Mucosa of stomach (tissue), 1 donor: ENCODE results near the gene ZNF428.

Source experiments
- H3K27me3 ChIP-seq: one replicate; pipeline ENCODE4 v1.7.0; 2013; ENCODE audit warnings: mild to moderate bottlenecking, low read length; ENCODE audit not compliant: control insufficient read depth, insufficient read depth
- H3K36me3 ChIP-seq: one replicate; pipeline ENCODE4 v1.7.0; 2013; ENCODE audit warnings: low read length; ENCODE audit not compliant: control insufficient read depth, insufficient read depth
- H3K4me1 ChIP-seq: one replicate; pipeline ENCODE4 v1.7.0; 2013; ENCODE audit warnings: mild to moderate bottlenecking, low read length; ENCODE audit not compliant: control insufficient read depth, insufficient read depth
- H3K4me3 ChIP-seq: one replicate; pipeline ENCODE4 v1.7.0; 2013; ENCODE audit warnings: low read length
- H3K9ac ChIP-seq: one replicate; pipeline ENCODE4 v1.7.0; 2013; ENCODE audit warnings: mild to moderate bottlenecking, low read length, moderate library complexity
- H3K9me3 ChIP-seq: one replicate; pipeline ENCODE4 v1.7.0; 2013; ENCODE audit warnings: mild to moderate bottlenecking, low read length, moderate library complexity; ENCODE audit not compliant: control insufficient read depth
- donor health status: Pancreatic carcinoma.

ZNF428 gene, protein sequence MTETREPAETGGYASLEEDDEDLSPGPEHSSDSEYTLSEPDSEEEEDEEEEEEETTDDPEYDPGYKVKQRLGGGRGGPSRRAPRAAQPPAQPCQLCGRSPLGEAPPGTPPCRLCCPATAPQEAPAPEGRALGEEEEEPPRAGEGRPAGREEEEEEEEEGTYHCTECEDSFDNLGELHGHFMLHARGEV

GRCh38 chr19:43619262-43620060 lies at the start of gene ZNF428:
Gene ZNF428 (minus strand): TSS chr19:43619629. CDS start chr19:43614304, 5,325 bp downstream.
- H3K9me3 ChIP-seq = no peaks in the 10 kb centered on the region
- peak within 1 kb of the TSS; percentile 72 for H3K9ac ChIP-seq

GRCh38 chr19:43668406-43669109 lies 49.1 kb upstream of the ZNF428 start:
- Histone ChIP-seq H3K36me3 (peaks cover 9% of the 10 kb centered on the region), H3K9ac (peak overlapping the region; percentile 98), H3K4me1 (peaks cover 33% of the 10 kb centered on the region), H3K9me3 (no peaks in the 10 kb centered on the region), H3K4me3 (peak overlapping the region; percentile 86), H3K27me3 (no peaks in the 10 kb centered on the region)

More at GRCh38 chr19:43619262-43620060, at the start of gene ZNF428:
- H3K27me3 ChIP-seq = no peaks in the 10 kb centered on the region
- H3K4me1 ChIP-seq = peaks cover 13% of the 10 kb centered on the region
- peak within 1 kb of the TSS; percentile 56 for H3K4me3 ChIP-seq
- no peaks in the 10 kb centered on the region for H3K36me3 ChIP-seq

DNA sequence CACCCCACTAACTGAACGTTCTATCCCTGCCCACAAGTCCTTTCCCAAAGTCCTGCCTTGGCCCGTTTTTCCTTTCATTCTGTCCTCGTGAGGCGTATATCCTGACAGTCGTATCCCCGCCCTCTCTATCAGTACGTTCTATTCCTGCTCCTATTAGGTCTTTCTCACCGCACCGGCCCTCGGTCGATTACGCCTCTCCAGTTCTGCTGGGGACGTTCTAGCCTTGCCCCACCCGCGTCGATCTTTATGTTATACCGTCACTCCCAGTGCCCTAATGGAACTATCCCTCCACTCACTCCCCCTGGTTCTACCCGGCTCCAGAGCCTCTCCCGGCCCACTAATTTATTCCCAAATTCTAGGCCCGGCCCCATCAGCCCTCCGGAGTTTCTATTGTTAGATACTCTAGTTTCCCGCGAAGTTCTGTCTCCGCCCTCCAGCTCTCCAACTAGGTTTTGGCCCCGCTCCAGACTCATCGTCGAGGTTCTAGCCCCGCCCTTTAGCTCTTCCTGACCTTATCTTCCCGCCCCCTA lies 48.5 kb upstream of the ZNF428 start:
- no peak overlapping the region for H3K9ac ChIP-seq
- peaks cover 27% of the 10 kb centered on the region for H3K4me1 ChIP-seq
- H3K27me3 ChIP-seq = no peaks in the 10 kb centered on the region
- peaks cover 9% of the 10 kb centered on the region for H3K36me3 ChIP-seq
- H3K4me3 ChIP-seq = peak overlapping the region; percentile 26
- no peaks in the 10 kb centered on the region for H3K9me3 ChIP-seq

DNA sequence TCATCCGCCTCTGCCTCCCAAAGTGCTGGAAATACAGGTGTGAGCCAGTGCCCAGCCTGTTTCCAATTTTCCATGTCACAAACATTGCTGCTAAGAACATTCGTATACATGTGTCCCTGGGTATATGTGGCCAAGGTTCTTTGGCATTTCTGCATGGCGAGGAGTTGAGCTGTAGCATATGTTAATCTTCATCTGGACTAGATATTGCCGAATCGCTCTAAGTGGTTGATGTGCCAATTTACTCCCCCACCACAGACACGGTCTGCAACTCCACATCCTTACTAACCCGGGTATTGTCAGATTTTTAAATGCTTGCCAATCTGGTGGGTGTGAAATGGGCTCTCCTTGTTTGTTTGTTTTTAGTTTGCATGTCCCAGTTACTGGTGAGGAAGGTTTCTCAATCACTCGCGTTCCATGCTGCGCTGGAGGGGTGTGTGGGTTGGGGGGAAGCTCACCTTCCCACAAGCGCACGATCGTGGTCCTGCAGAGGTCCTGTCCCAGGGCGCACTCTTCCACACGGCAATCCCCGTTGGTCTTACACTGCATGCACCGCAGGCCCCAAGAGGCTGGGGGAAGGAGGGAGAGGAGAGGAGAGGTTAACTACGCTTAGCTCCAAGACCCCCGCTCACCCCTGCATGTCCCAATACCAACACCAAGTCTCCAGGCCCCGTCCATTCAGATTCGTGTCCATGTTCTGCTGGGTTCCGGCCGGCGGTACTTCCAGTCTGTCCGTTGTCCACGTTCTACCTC lies 47.9 kb upstream of the ZNF428 start:
- H3K9ac ChIP-seq = no peak overlapping the region
- H3K4me3 ChIP-seq = peak overlapping the region; percentile 26
- peaks cover 23% of the 10 kb centered on the region for H3K4me1 ChIP-seq
- H3K27me3 ChIP-seq = no peaks in the 10 kb centered on the region
- H3K36me3 ChIP-seq = peaks cover 9% of the 10 kb centered on the region
- H3K9me3 ChIP-seq = no peaks in the 10 kb centered on the region

GRCh38 chr19:43664018-43664417 lies 44.6 kb upstream of the ZNF428 start:
- Histone ChIP-seq H3K36me3 (peaks cover 9% of the 10 kb centered on the region), H3K4me3 (no peak overlapping the region), H3K27me3 (no peaks in the 10 kb centered on the region), H3K9ac (no peak overlapping the region), H3K9me3 (no peaks in the 10 kb centered on the region), H3K4me1 (peaks cover 9% of the 10 kb centered on the region)

- Histone ChIP-seq H3K9ac (no peak overlapping the region), H3K36me3 (peaks cover 9% of the 10 kb centered on the region), H3K4me1 (peaks cover 2% of the 10 kb centered on the region), H3K27me3 (no peaks in the 10 kb centered on the region), H3K9me3 (no peaks in the 10 kb centered on the region), H3K4me3 (no peak overlapping the region)
Observed at GRCh38 chr19:43662487-43662886, 43.1 kb upstream of the ZNF428 start.

DNA sequence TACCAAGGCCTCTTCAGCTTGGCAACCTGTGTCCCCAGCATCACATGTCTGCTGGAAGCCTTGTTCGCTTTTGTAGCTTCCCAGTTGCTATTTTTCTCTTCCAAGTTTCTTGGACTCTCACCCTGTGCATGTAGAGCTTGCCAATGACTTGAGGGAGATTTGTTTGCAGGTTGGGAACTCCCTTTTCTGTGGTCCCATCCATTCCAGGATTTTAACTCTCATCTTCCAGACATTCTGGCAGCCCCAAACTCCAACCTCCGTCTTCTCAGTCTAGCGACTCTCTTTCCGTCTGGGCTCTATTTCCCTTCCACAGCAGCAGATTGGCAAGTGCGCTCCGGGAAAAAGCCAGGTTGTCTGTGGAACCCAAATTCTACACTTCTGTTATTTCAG lies 41.5 kb upstream of the ZNF428 start:
- no peaks in the 10 kb centered on the region for H3K27me3 ChIP-seq
- H3K4me1 ChIP-seq = no peaks in the 10 kb centered on the region
- no peak overlapping the region for H3K4me3 ChIP-seq
- H3K36me3 ChIP-seq = peaks cover 4% of the 10 kb centered on the region
- no peak overlapping the region for H3K9ac ChIP-seq
- H3K9me3 ChIP-seq = no peaks in the 10 kb centered on the region

DNA sequence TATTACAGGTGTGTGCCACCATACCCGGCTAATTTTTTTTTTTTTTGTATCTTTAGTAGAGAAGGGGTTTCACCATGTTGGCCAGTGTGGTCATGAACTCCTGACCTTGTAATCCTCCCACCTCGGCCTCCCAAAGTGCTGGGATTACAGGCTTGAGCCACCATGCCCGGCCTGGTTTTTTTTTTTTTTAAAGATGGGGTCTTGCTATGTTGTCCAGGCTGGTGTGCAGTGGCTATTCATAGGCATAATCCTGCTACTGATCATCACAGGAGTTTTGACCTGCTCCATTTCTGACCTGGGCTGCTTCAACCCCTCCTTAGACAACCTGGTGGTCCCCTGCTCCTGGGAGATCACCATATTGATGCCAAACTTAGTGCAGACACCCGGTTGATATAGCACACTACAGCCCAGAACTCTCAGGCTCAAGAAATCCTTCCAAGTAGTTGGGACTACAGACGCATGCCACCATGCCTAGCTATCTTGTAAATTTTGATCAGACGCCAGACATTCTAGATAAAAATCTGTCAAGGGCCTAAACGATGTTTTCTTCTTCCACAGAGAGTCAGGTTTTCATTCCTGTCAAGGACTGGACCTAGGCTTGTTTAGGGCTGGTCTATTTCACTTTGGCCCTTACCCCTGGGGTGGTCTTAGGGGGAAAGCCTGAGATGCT lies 41.0 kb upstream of the ZNF428 start:
- Histone ChIP-seq H3K36me3 (peaks cover 4% of the 10 kb centered on the region), H3K27me3 (no peaks in the 10 kb centered on the region), H3K4me3 (no peak overlapping the region), H3K9me3 (no peaks in the 10 kb centered on the region), H3K4me1 (no peaks in the 10 kb centered on the region), H3K9ac (no peak overlapping the region)

GRCh38 chr19:43658494-43658893 lies 39.1 kb upstream of the ZNF428 start:
- no peaks in the 10 kb centered on the region for H3K36me3 ChIP-seq
- no peaks in the 10 kb centered on the region for H3K4me1 ChIP-seq
- no peak overlapping the region for H3K9ac ChIP-seq
- no peaks in the 10 kb centered on the region for H3K27me3 ChIP-seq
- no peak overlapping the region for H3K4me3 ChIP-seq
- H3K9me3 ChIP-seq = no peaks in the 10 kb centered on the region

- no peaks in the 10 kb centered on the region for H3K9me3 ChIP-seq
- H3K4me1 ChIP-seq = no peaks in the 10 kb centered on the region
- no peak overlapping the region for H3K4me3 ChIP-seq
- no peak overlapping the region for H3K9ac ChIP-seq
- no peaks in the 10 kb centered on the region for H3K27me3 ChIP-seq
- no peaks in the 10 kb centered on the region for H3K36me3 ChIP-seq
Observed at GRCh38 chr19:43658001-43658400, 38.6 kb upstream of the ZNF428 start.

GRCh38 chr19:43656436-43656835 lies 37.0 kb upstream of the ZNF428 start:
- Histone ChIP-seq H3K27me3 (no peaks in the 10 kb centered on the region), H3K4me3 (no peak overlapping the region), H3K36me3 (no peaks in the 10 kb centered on the region), H3K9ac (no peak overlapping the region), H3K4me1 (no peaks in the 10 kb centered on the region), H3K9me3 (no peaks in the 10 kb centered on the region)
